ENCODE results near the gene KRT13.
A peak's percentile ranks its signal among the peaks of the same experiment; 100 is the strongest.
"Not testable (repeated sequence)": the region's sequence is repeated elsewhere in the genome, so short reads cannot be mapped to it uniquely, and the experiment has no call there.

The KRT13 gene

GRCh38 chr17:41505007-41505808 is at the start of gene KRT13:
TSS of gene KRT13 (minus strand) at chr17:41505612. CDS start at chr17:41505550, 62 bp downstream.
- DNase-seq = no peak

- no peak for DNase-seq
Measured at GRCh38 chr17:41553987-41554680, 48.7 kb upstream of the KRT13 start.

- no peak for DNase-seq
Measured at GRCh38 chr17:41553176-41553575, 47.8 kb upstream of the KRT13 start.

GRCh38 chr17:41552455-41552854 is 47.0 kb upstream of the KRT13 start:
- no peak for DNase-seq

- DNase-seq = no peak
Measured at GRCh38 chr17:41551365-41551764, 46.0 kb upstream of the KRT13 start.

- DNase-seq = no peak
Measured at GRCh38 chr17:41549596-41550039, 44.2 kb upstream of the KRT13 start.

GRCh38 chr17:41548844-41549595 is 43.6 kb upstream of the KRT13 start:
- peak; percentile 85 to 88 for DNase-seq

GRCh38 chr17:41547921-41548843 is 42.8 kb upstream of the KRT13 start:
- no peak for DNase-seq

GRCh38 chr17:41547378-41547841 is 42.0 kb upstream of the KRT13 start:
- peak in 1 of 2 experiments; percentile 41 for DNase-seq

- DNase-seq = no peak
Measured at GRCh38 chr17:41546819-41547218, 41.4 kb upstream of the KRT13 start.

GRCh38 chr17:41545829-41546410 is 40.5 kb upstream of the KRT13 start:
- DNase-seq = no peak

GRCh38 chr17:41544935-41545334 is 39.5 kb upstream of the KRT13 start:
- DNase-seq = no peak

- peak; percentile 53 to 72 for DNase-seq
Measured at GRCh38 chr17:41544491-41544892, 39.1 kb upstream of the KRT13 start.

- not testable (repeated sequence) for DNase-seq
Measured at GRCh38 chr17:41542786-41543185, 37.4 kb upstream of the KRT13 start.

- no peak for DNase-seq
Measured at GRCh38 chr17:41542357-41542756, 36.9 kb upstream of the KRT13 start.

- no peak for DNase-seq
Measured at GRCh38 chr17:41540921-41541625, 35.7 kb upstream of the KRT13 start.

- peak; percentile 26 to 77 for DNase-seq
Measured at GRCh38 chr17:41539979-41540701, 34.7 kb upstream of the KRT13 start.

- DNase-seq = peak in 1 of 2 experiments; percentile 38
Measured at GRCh38 chr17:41539071-41539492, 33.7 kb upstream of the KRT13 start.

- DNase-seq = no peak
Measured at GRCh38 chr17:41538565-41538991, 33.2 kb upstream of the KRT13 start.

GRCh38 chr17:41537990-41538389 is 32.6 kb upstream of the KRT13 start:
- DNase-seq = no peak
